DOHH2 (cell line): ENCODE results near the gene UMODL1.

Experiments
- CTCF ChIP-seq: fragments of 200-600 bp; sonication (generic); IDR thresholded peaks from one replicate; pipeline ENCODE4 v1.5.1; 2014; ENCODE audit warnings: antibody characterized with exemption, mild to moderate bottlenecking, low read depth, low read length; ENCODE audit not compliant: poor library complexity, severe bottlenecking
- EZH2phosphoT487 ChIP-seq: fragments of 200-600 bp; sonication (generic); IDR thresholded peaks from 2 replicates; pipeline ENCODE4 v1.6.1; 2017; ENCODE audit warnings: borderline replicate concordance, mild to moderate bottlenecking, antibody characterized with exemption, low read length, moderate library complexity, mixed read lengths

DNA sequence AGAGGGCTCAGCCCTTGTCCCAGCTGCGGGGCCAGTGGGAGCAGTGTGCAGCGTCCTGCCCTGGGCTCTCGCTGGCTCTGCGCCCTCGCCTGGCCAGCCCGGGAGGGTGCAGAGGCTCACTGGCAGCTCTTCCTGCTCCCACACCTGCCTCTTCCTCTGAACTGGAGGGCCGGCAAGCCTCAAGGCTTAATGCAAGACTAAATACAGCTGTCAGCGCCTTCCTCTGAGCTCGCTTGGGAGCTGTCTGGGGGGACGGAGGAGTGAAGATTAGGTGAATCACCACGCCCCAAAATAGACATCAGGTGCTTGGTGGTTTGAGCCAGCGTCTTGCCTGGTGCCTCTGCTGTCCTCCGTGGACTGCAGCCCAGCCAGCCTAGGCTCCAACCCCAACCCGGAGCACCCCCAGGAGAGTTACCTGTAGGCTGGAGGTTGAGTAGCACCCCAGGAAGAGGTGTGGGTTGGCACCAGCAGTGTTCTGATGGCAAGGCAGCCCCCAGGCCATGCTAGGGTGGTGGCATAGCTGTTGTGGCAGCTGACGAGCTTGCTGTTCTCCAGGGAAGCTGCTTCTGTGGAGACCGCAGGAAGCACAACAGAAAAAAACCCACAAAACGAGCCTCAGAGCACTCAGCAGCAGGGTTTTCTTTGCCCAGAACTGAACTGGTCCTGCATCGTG, 36.9 kb downstream of the UMODL1 start:
- TF ChIP-seq CTCF (peak; percentile 74), EZH2phosphoT487 (no peak)
